Muscle layer of duodenum (tissue), 2 donors: ENCODE measurements around the gene PRUNE1.

Experiments used
- H3K27ac ChIP-seq: one replicate; pipeline ENCODE4 v1.7.0; 2013; ENCODE audit warnings: mild to moderate bottlenecking, low read length
- H3K27me3 ChIP-seq: one replicate; pipeline ENCODE4 v1.7.0; 2013; ENCODE audit warnings: low read depth, mild to moderate bottlenecking, control low read depth, low read length
- H3K36me3 ChIP-seq, 2 donors: one replicate each; pipeline ENCODE4 v1.7.0; 2013; ENCODE audit warnings: low read length in 2 of 2, control low read depth in 1 of 2, mild to moderate bottlenecking in 1 of 2; ENCODE audit not compliant: insufficient read depth in 2 of 2, control insufficient read depth in 1 of 2
- H3K4me1 ChIP-seq, 2 donors: one replicate each; pipeline ENCODE4 v1.7.0; 2013; ENCODE audit warnings: low read length in 2 of 2, mild to moderate bottlenecking in 2 of 2, control low read depth in 1 of 2, moderate library complexity in 1 of 2; ENCODE audit not compliant: insufficient read depth in 2 of 2, control insufficient read depth in 1 of 2
- H3K4me3 ChIP-seq, 2 donors: one replicate each; pipeline ENCODE4 v1.7.0; 2013; ENCODE audit warnings: low read length in 2 of 2, low read depth in 1 of 2, mild to moderate bottlenecking in 1 of 2
- H3K9me3 ChIP-seq, 2 donors: one replicate each; pipeline ENCODE4 v1.7.0; 2013; ENCODE audit warnings: low read length in 2 of 2, control low read depth in 1 of 2, mild to moderate bottlenecking in 1 of 2; ENCODE audit not compliant: control insufficient read depth in 1 of 2
- donor health status: healthy.

Gene PRUNE1

GRCh38 chr1:151037032-151037431, 28.8 kb downstream of the PRUNE1 start:
- H3K27ac ChIP-seq = no peak overlapping the region
- H3K9me3 ChIP-seq = no peaks in the 10 kb centered on the region
- no peak overlapping the region for H3K4me3 ChIP-seq
- peaks cover 10 to 15% of the 10 kb centered on the region in 2 donors for H3K36me3 ChIP-seq
- no peaks in the 10 kb centered on the region for H3K27me3 ChIP-seq
- no peaks in the 10 kb centered on the region for H3K4me1 ChIP-seq

DNA sequence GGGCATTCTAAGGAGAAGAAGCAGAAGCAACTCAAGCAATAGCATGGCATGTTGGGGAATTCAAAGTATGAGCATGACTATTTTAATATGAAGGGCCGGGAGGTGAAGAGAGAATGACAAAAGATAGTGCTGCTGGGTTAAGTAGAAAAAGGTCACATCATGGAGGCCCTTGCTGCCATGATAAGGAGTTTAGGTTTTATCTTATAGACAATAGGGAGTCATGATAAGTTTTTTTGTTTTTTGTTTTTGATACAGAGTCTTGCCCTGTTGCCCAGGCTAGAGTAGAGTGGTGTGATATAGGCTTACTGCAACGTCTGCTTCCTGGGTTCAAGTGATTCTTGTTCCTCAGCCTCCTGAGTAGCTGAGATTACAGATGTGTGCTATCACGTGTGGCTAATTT, 31.3 kb downstream of the PRUNE1 start:
- H3K27me3 ChIP-seq = no peaks in the 10 kb centered on the region
- no peaks in the 10 kb centered on the region for H3K9me3 ChIP-seq
- H3K36me3 ChIP-seq = peaks cover under 1 to 7% of the 10 kb centered on the region in 2 donors
- no peak overlapping the region for H3K27ac ChIP-seq
- H3K4me3 ChIP-seq = no peak overlapping the region
- no peaks in the 10 kb centered on the region for H3K4me1 ChIP-seq

DNA sequence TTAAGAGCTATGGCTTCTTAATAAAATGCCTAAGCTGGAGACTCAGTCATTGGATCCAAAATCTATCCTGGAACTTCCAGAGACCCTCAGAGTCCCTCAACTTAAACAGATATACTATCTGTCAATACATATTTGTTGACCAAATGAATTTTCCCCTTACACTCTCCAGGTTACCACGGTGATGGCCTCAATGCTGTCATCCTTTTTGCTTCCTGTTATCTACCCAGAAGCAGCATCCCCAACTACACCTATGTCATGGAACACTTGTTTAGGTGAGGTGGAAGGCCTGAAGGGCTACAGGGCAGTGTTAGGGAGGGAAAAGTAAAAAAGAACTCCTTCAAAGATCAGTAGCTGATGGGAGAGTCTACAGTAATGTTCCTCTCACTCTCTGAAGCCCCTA, 34.9 kb downstream of the PRUNE1 start:
- H3K4me1 ChIP-seq = peaks cover 0 to under 1% of the 10 kb centered on the region in 2 donors
- H3K27ac ChIP-seq = no peak overlapping the region
- H3K27me3 ChIP-seq = no peaks in the 10 kb centered on the region
- no peak overlapping the region for H3K4me3 ChIP-seq
- H3K9me3 ChIP-seq = no peaks in the 10 kb centered on the region
- no peaks in the 10 kb centered on the region for H3K36me3 ChIP-seq

DNA sequence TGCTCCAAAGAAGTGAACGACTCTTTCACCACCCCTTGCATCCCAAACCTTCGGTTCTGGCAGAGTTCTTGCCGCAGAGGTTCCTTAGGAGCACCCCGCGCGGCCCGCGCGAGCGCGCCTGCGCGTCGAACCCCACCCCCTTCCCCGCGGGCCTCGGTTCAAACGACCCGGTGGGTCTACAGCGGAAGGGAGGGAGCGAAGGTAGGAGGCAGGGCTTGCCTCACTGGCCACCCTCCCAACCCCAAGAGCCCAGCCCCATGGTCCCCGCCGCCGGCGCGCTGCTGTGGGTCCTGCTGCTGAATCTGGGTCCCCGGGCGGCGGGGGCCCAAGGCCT, 39.3 kb downstream of the PRUNE1 start, which contains the start of gene C1orf56:
C1orf56 (plus strand) TSS at position 161 of the 334 bp plus-strand sequence; CDS start at position 258, 97 bp downstream.
- Histone ChIP-seq H3K4me1 (peaks cover 6 to 14% of the 10 kb centered on the region in 2 donors), H3K36me3 (peaks cover 7 to 12% of the 10 kb centered on the region in 2 donors), H3K27ac (peak within 1 kb of the TSS; percentile 78), H3K9me3 (no peaks in the 10 kb centered on the region), H3K4me3 (peak within 1 kb of the TSS; percentile 83 to 92), H3K27me3 (no peaks in the 10 kb centered on the region)

- Histone ChIP-seq H3K9me3 (no peaks in the 10 kb centered on the region), H3K36me3 (peaks cover 11 to 17% of the 10 kb centered on the region in 2 donors), H3K27me3 (no peaks in the 10 kb centered on the region), H3K4me1 (peaks cover 6 to 14% of the 10 kb centered on the region in 2 donors), H3K4me3 (peak overlapping the region; percentile 83 to 92), H3K27ac (peak overlapping the region; percentile 78)
These were observed 39.8 kb downstream of the PRUNE1 start for GRCh38 chr1:151047925-151048644.

- Histone ChIP-seq H3K36me3 (peaks cover 16 to 23% of the 10 kb centered on the region in 2 donors), H3K27ac (peak overlapping the region; percentile 78), H3K4me1 (peaks cover 6 to 14% of the 10 kb centered on the region in 2 donors), H3K9me3 (no peaks in the 10 kb centered on the region), H3K27me3 (no peaks in the 10 kb centered on the region), H3K4me3 (peak overlapping the region; percentile 83 to 92)
These were observed 40.4 kb downstream of the PRUNE1 start for GRCh38 chr1:151048645-151049032.

- Histone ChIP-seq H3K27me3 (no peaks in the 10 kb centered on the region), H3K4me3 (no peak overlapping the region), H3K4me1 (peaks cover 6 to 14% of the 10 kb centered on the region in 2 donors), H3K36me3 (peaks cover 24 to 31% of the 10 kb centered on the region in 2 donors), H3K9me3 (no peaks in the 10 kb centered on the region), H3K27ac (no peak overlapping the region)
These were observed 41.2 kb downstream of the PRUNE1 start for GRCh38 chr1:151049458-151049857.

DNA sequence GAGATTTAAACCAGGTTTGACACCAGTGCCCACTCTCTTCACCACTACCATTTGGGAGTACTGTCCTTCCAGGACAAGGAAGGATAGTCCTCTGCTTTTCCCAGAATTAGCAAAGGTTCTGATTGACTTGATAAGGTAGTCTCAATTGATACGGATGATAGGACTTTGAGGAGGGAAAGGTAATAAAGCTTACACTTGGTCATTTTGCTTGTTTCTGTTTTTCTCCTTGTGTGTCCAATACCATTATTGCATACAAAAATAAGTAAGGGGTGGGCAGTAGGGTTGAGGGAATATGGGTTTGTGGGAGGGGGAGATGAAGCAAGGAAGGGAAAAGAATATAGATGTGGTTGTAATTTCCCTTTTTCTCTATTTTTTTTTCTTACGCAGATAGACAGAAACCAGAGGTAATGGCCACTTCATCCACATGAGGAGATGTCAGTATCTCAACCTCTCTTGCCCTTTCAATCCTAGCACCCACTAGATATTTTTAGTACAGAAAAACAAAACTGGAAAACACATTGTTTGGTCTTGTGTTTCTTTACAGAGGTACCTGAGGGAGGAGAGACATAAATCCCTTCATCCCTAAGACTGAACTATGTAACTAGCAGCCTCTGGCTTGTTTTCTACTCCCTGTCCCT, 41.9 kb downstream of the PRUNE1 start:
- Histone ChIP-seq H3K27ac (no peak overlapping the region), H3K4me3 (no peak overlapping the region), H3K27me3 (no peaks in the 10 kb centered on the region), H3K9me3 (no peaks in the 10 kb centered on the region), H3K4me1 (peaks cover 6 to 14% of the 10 kb centered on the region in 2 donors), H3K36me3 (peaks cover 31 to 38% of the 10 kb centered on the region in 2 donors)

DNA sequence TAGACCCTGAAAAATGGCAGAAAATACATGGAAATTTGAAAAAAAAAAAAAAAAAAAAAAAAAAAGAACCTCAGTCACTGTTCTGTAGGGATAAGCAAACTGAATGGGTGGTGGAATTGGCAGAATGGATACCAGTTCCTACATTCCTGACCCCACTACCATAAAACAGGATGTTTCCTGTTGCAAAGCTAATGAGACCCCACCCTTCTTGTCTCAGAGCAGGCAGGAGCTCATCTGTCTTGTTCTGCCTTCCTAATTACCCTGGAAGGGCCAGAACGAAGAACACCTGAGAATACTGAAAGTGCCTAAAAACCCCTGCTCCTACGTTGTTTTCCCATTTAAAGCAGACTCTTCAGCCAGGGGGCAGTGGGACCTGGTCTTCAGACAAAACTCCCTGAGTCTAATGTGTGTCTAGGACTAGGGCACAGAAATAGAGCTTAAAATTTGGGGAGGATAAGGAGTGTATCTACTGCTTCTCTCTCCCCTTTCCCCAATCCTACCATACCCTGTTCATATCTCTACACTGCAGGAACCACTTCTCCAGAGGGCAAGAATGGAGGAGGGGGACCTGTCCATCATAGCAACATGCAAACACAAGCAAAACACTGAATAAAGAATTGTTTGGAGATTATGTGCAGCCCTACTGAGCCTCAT, 43.2 kb downstream of the PRUNE1 start:
- Histone ChIP-seq H3K27me3 (no peaks in the 10 kb centered on the region), H3K9me3 (no peaks in the 10 kb centered on the region), H3K4me3 (no peak overlapping the region), H3K36me3 (peaks cover 42 to 47% of the 10 kb centered on the region in 2 donors), H3K27ac (no peak overlapping the region), H3K4me1 (peaks cover 6 to 27% of the 10 kb centered on the region in 2 donors)

GRCh38 chr1:151054971-151055547, 46.8 kb downstream of the PRUNE1 start:
- Histone ChIP-seq H3K4me1 (peaks cover 7 to 33% of the 10 kb centered on the region in 2 donors), H3K27ac (peak overlapping the region; percentile 70), H3K4me3 (no peak overlapping the region)

DNA sequence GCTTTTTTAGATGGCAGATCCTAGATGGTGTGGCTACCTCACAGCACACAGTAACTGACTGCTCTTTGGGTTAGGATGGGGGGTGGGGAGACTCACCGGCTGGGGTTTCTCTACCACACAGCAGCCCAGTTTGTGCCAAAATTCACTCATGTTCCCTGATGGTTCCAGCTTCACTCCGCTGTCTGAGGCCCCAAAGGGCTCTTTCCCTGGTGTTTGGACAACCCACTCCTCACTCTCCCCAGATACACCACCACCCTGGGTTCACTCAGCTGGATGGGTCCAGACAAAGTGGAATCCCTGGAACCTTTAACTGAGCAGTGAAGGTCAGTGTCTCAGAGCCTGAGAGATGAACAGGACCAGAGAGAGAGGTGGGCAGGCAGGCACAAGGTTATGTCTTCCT, 47.3 kb downstream of the PRUNE1 start:
- Histone ChIP-seq H3K27me3 (no peaks in the 10 kb centered on the region), H3K27ac (peak overlapping the region; percentile 70), H3K4me3 (no peak overlapping the region), H3K9me3 (no peaks in the 10 kb centered on the region), H3K4me1 (peaks cover 7 to 33% of the 10 kb centered on the region in 2 donors), H3K36me3 (peaks cover 42 to 64% of the 10 kb centered on the region in 2 donors)

More at GRCh38 chr1:151054971-151055547, 46.8 kb downstream of the PRUNE1 start:
- Histone ChIP-seq H3K36me3 (peaks cover 42 to 64% of the 10 kb centered on the region in 2 donors), H3K27me3 (no peaks in the 10 kb centered on the region), H3K9me3 (no peaks in the 10 kb centered on the region)
